Ishikawa (cell line): ENCODE measurements around the gene TCP11X2.
"Not testable (repeated sequence)": the region's sequence is repeated elsewhere in the genome, so short reads cannot be mapped to it uniquely, and the experiment has no call there.

Source experiments
- CEBPB ChIP-seq: IDR thresholded peaks from 2 replicates; pipeline ENCODE4 v1.6.1; 2012
- CREB1 ChIP-seq: IDR thresholded peaks from 2 replicates; pipeline ENCODE4 v1.6.1; 2012; ENCODE audit warnings: low read depth
- EGR1 ChIP-seq: IDR thresholded peaks from 2 replicates; pipeline ENCODE4 v1.6.1; 2012
- EP300 ChIP-seq: IDR thresholded peaks from 2 replicates; pipeline ENCODE4 v1.6.1; 2012; ENCODE audit warnings: borderline replicate concordance
- FOXM1 ChIP-seq: IDR thresholded peaks from 2 replicates; pipeline ENCODE4 v1.6.1; 2012; ENCODE audit warnings: low read depth, borderline replicate concordance
- NFIC ChIP-seq: IDR thresholded peaks from 2 replicates; pipeline ENCODE4 v1.6.1; 2012
- RAD21 ChIP-seq: IDR thresholded peaks from 2 replicates; pipeline ENCODE4 v1.6.1; 2012; ENCODE audit warnings: low read depth
- TAF1 ChIP-seq: IDR thresholded peaks from 2 replicates; pipeline ENCODE4 v1.6.1; 2012; ENCODE audit warnings: low read depth, mild to moderate bottlenecking
- TCF12 ChIP-seq: IDR thresholded peaks from 2 replicates; pipeline ENCODE4 v1.6.1; 2012; ENCODE audit warnings: low read depth
- TEAD4 ChIP-seq: IDR thresholded peaks from 2 replicates; pipeline ENCODE4 v1.6.1; 2012
- YY1 ChIP-seq: IDR thresholded peaks from 2 replicates; pipeline ENCODE4 v1.6.1; 2012; ENCODE audit warnings: low read depth
- ZBTB7A ChIP-seq: IDR thresholded peaks from 2 replicates; pipeline ENCODE4 v1.6.1; 2012; ENCODE audit warnings: low read depth
- TF ChIP-seq, protein P1 (sequence below): IDR thresholded peaks from 2 replicates; pipeline ENCODE4 v1.6.1; 2012
- TF ChIP-seq, protein P2 (sequence below): IDR thresholded peaks from 2 replicates; pipeline ENCODE4 v1.6.1; 2012
- TF ChIP-seq, protein P3 (sequence below): IDR thresholded peaks from 2 replicates; pipeline ENCODE4 v1.6.1; 2012; ENCODE audit warnings: low read depth, mild to moderate bottlenecking

TCP11X2 gene

DNA sequence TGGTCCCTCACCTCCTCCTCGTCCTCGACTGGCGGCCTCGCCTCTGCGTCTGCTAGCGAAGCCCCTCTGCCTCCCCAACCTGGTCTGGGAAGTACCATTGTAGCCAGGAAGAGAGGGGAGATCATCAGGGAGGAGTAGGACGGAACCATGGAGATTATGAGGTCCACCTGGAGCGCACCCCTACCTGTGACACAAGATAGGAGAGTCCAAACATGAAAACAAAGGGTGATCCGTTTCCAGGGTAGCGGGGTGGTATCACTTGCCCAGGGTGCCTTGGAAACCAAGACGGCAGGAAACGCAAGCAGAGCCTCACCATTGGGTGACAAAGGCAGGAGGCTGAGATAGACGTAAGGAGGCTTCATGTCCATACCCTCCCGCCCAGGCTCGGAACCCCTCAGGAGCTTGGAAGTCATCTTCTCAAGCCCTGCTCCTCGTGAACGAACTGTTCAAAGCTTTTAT is at the start of gene TCP11X2:
Gene TCP11X2, minus strand, starts transcription at position 51 of the 459 bp plus-strand sequence.
- not testable (repeated sequence) for TF ChIP-seq FOXM1, ZBTB7A, TEAD4

DNA sequence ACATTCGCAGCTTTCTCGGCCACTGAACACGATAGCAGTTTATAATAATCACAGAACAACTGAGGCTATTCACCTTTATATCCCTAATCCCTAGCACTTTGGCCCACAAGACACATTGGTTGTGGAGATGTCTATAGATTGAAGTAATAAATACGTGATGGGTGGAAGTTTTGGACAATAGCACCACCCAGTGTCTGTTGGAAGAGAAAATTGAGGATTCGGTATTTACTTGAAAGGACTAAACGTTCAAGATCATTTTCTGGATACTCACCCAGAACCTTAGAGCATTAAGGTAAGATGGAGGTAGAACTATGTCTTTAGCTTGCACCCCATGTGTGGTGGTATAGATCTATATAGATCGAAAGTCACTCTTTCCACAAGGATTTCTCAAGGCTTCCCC is 45.7 kb upstream of the TCP11X2 start:
- TF ChIP-seq FOXM1 (no peak), TCF12 (no peak)

DNA sequence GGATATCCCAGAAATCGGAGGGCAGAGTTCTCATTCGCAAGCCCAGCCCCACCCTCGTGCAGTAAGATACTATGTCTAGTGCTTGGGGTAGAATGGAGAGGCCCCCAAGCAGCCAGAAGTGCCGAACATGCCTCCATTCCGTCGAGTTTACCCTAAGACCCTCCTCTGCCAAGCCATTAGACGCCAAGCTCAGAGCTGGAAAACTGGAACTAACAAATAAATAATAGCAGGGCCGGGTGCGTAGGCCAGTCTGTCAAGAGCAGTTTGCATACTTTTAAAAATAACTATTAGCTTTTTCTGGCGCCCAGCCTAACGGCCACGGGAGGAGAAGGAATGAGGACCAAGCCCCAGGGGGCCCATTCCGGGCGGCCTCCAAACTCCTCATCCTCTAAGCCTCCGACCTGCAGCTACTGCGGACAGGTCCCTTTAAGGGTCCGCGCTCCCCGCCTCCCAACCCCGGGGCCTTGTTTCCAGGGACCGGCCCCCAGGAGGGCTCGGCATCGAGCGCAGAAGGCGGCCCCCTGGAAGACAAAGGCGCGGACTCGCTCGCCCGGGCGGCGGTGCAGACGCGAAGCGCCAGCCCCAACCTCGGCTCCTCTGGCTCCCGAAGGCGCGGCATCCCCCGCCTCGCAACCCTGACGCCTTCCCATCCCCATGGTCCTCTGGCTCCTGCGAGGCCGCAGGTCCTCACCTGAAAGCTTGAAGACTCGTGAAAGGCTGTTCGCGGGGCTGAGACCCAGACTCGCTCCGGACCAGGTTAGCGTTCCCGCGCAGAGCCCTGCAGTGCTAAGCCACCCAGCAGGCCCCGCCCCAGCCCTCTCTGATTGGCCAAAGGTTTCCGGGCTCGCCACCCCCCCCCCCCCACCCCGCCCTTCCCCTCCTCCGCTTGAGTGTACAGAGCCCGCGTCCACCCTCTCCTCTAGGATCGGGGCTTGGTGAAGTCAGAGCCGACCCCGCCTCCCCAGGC is 44.6 kb upstream of the TCP11X2 start, which contains the start of gene TMSB15A:
Gene TMSB15A, minus strand, starts transcription at position 765 of the 967 bp plus-strand sequence.
- TF ChIP-seq, protein P1, sequence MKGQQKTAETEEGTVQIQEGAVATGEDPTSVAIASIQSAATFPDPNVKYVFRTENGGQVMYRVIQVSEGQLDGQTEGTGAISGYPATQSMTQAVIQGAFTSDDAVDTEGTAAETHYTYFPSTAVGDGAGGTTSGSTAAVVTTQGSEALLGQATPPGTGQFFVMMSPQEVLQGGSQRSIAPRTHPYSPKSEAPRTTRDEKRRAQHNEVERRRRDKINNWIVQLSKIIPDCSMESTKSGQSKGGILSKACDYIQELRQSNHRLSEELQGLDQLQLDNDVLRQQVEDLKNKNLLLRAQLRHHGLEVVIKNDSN, result no peak
- TF ChIP-seq, protein P2, sequence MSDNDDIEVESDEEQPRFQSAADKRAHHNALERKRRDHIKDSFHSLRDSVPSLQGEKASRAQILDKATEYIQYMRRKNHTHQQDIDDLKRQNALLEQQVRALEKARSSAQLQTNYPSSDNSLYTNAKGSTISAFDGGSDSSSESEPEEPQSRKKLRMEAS, result peak; percentile 42

DNA sequence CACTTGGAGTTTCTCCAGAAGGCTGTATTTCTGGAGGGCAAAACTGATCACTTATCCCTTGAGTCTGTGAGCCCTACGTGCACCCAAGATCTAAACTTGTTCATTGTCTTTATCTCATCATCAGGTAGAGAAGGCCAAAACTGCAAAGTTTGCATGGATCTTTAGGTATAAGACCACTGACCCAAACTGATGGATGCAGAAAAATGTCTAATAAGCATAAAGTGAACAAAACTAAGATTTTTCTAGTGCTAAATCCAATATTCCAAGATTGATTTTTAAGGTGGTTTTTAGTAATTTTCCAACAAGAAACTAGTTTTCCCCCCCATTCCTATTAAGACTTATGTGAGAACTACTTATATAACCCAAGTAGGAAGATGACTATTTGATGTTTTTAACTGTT is 42.9 kb upstream of the TCP11X2 start:
- TF ChIP-seq TAF1 (no peak), YY1 (no peak)

GRCh38 chrX:102498732-102499131 is 27.1 kb upstream of the TCP11X2 start:
- TF ChIP-seq ZBTB7A, result no peak
- no peak for TF ChIP-seq TEAD4
- no peak for TF ChIP-seq EGR1
- TF ChIP-seq CEBPB, result no peak
- TF ChIP-seq, protein P3, sequence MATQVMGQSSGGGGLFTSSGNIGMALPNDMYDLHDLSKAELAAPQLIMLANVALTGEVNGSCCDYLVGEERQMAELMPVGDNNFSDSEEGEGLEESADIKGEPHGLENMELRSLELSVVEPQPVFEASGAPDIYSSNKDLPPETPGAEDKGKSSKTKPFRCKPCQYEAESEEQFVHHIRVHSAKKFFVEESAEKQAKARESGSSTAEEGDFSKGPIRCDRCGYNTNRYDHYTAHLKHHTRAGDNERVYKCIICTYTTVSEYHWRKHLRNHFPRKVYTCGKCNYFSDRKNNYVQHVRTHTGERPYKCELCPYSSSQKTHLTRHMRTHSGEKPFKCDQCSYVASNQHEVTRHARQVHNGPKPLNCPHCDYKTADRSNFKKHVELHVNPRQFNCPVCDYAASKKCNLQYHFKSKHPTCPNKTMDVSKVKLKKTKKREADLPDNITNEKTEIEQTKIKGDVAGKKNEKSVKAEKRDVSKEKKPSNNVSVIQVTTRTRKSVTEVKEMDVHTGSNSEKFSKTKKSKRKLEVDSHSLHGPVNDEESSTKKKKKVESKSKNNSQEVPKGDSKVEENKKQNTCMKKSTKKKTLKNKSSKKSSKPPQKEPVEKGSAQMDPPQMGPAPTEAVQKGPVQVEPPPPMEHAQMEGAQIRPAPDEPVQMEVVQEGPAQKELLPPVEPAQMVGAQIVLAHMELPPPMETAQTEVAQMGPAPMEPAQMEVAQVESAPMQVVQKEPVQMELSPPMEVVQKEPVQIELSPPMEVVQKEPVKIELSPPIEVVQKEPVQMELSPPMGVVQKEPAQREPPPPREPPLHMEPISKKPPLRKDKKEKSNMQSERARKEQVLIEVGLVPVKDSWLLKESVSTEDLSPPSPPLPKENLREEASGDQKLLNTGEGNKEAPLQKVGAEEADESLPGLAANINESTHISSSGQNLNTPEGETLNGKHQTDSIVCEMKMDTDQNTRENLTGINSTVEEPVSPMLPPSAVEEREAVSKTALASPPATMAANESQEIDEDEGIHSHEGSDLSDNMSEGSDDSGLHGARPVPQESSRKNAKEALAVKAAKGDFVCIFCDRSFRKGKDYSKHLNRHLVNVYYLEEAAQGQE, result no peak
- no peak for TF ChIP-seq EP300
- no peak for TF ChIP-seq TCF12
- no peak for TF ChIP-seq NFIC
- TF ChIP-seq CREB1, result no peak
- TF ChIP-seq YY1, result no peak
- TF ChIP-seq TAF1, result no peak

GRCh38 chrX:102491766-102492165 is 20.2 kb upstream of the TCP11X2 start:
- TF ChIP-seq, protein P2, result no peak
- TF ChIP-seq YY1 (no peak), FOXM1 (no peak), TEAD4 (no peak), EP300 (no peak), ZBTB7A (no peak), EGR1 (no peak)
- TF ChIP-seq, protein P1, result no peak

GRCh38 chrX:102439908-102440307 is 31.7 kb downstream of the TCP11X2 start, which contains the start of gene NXF2B:
TSS of gene NXF2B (minus strand) at chrX:102440008. CDS start at chrX:102380036, 59,972 bp downstream.
- TF ChIP-seq EP300, RAD21, NFIC: not testable (repeated sequence)
